HepG2 (cell line): ENCODE data around the gene CCDC148. TPM values are rescaled to one million over a fixed set of nuclear protein-coding genes. Genes with fewer than 3 reads are reported as not detected.
A peak's percentile ranks its signal among the peaks of the same experiment; 100 is the strongest.

Source experiments
- ATRX ChIP-seq: sonication (generic); formaldehyde crosslinking; IDR thresholded peaks from 2 replicates; pipeline ENCODE4 v1.4.0; 2020; ENCODE audit warnings: missing genetic modification reagents, borderline replicate concordance
- CREB1 ChIP-seq, 2 experiments: fragments of 450-650 bp in 1 of 2; IDR thresholded peaks; 2 replicates each; pipeline ENCODE4 v1.6.1; 2016 to 2017; ENCODE audit warnings: control low read depth in 1 of 2, mild to moderate bottlenecking in 1 of 2, missing compliant biosample characterization in 1 of 2, missing genetic modification characterization in 1 of 2
- CSRNP2 ChIP-seq: sonication (generic); formaldehyde crosslinking; conservative IDR thresholded peaks from 2 replicates; pipeline ENCODE4 v1.8.0; 2022; ENCODE audit warnings: low read depth, missing genetic modification reagents
- ELK4 ChIP-seq: sonication (generic); formaldehyde crosslinking; IDR thresholded peaks from 2 replicates; pipeline ENCODE4 v1.9.0; 2021; ENCODE audit warnings: missing genetic modification reagents, borderline replicate concordance
- ETV5 ChIP-seq: IDR thresholded peaks from 2 replicates; pipeline ENCODE4 v1.6.1; 2018; ENCODE audit warnings: missing biosample characterization, missing genetic modification reagents, inconsistent platforms, borderline replicate concordance
- GATAD2A ChIP-seq: IDR thresholded peaks from 2 replicates; pipeline ENCODE4 v1.6.1; 2016
- HHEX ChIP-seq: IDR thresholded peaks from 2 replicates; pipeline ENCODE4 v1.6.1; 2016; ENCODE audit warnings: control low read depth
- MZF1 ChIP-seq: sonication (generic); formaldehyde crosslinking; IDR thresholded peaks from 2 replicates; pipeline ENCODE4 v1.8.1; 2023; ENCODE audit warnings: mild to moderate bottlenecking, missing genetic modification reagents, borderline replicate concordance
- RBFOX2 ChIP-seq: fragments of 200-400 bp; formaldehyde crosslinking; IDR thresholded peaks from 2 replicates; pipeline ENCODE4 v1.6.1; 2017; ENCODE audit warnings: low read depth, mild to moderate bottlenecking, low read length
- SMARCC2 ChIP-seq: fragments of 450-650 bp; IDR thresholded peaks from 2 replicates; pipeline ENCODE4 v1.6.1; 2017; ENCODE audit warnings: antibody characterized with exemption, mild to moderate bottlenecking
- SRF ChIP-seq: IDR thresholded peaks from 2 replicates; pipeline ENCODE4 v1.6.1; 2011; ENCODE audit warnings: mild to moderate bottlenecking, low read depth, low read length, moderate library complexity
- TOE1 ChIP-seq: sonication (generic); formaldehyde crosslinking; IDR thresholded peaks from 2 replicates; pipeline ENCODE4 v1.4.0; 2020; ENCODE audit warnings: mild to moderate bottlenecking, missing genetic modification reagents
- ZC3H4 ChIP-seq: sonication (generic); formaldehyde crosslinking; IDR thresholded peaks from 2 replicates; pipeline ENCODE4 v1.4.0; 2020; ENCODE audit warnings: missing genetic modification reagents, borderline replicate concordance
- ZNF329 ChIP-seq: sonication (generic); formaldehyde crosslinking; IDR thresholded peaks from 2 replicates; pipeline ENCODE4 v1.9.0; 2021; ENCODE audit warnings: low read depth, mild to moderate bottlenecking, missing genetic modification reagents
- ZNF407 ChIP-seq: sonication (generic); formaldehyde crosslinking; IDR thresholded peaks from one replicate; pipeline ENCODE4 v1.5.1; 2020; ENCODE audit warnings: mild to moderate bottlenecking, missing genetic modification reagents; ENCODE audit errors: not compliant biosample characterization
- ZNF550 ChIP-seq: sonication (generic); formaldehyde crosslinking; IDR thresholded peaks from 2 replicates; pipeline ENCODE4 v1.4.0; 2020; ENCODE audit warnings: mild to moderate bottlenecking, missing genetic modification reagents, borderline replicate concordance
- ZNF792 ChIP-seq: IDR thresholded peaks from 2 replicates; pipeline ENCODE4 v1.6.1; 2016
- ZXDC ChIP-seq: sonication (generic); formaldehyde crosslinking; IDR thresholded peaks from 2 replicates; pipeline ENCODE4 v1.5.0; 2020; ENCODE audit warnings: mild to moderate bottlenecking, missing genetic modification reagents
- polyA plus RNA-seq, 8 experiments: library from polyadenylated mRNA; depleted of rRNA in 3 of 8; stranded (reverse) in 7 of 8; unstranded in 1 of 8; fragments of >200 nt; fragmentation: Illumina TruSeq in 4 of 8; extraction: Trizol in 4 of 8; gene quantifications; 2 replicates each; pipeline versions ENCODE4 v1.2.1 to v1.2.3, GENCODE V29; 2011 to 2016; ENCODE audit warnings: low read depth in 4 of 8, missing spikeins in 1 of 8, mixed read lengths in 1 of 8; ENCODE audit not compliant: insufficient read depth in 1 of 8
- total RNA-seq, 5 experiments: library from RNA; depleted of rRNA; stranded (reverse); fragments of >200 nt; fragmentation: Illumina TruSeq; extraction: Trizol; gene quantifications; 2 replicates each; pipeline ENCODE4 v1.2.3, GENCODE V29; 2016; ENCODE audit warnings: low read depth in 1 of 5

CCDC148 gene
- total and polyA plus RNA-seq, 2 of the 13 experiments (the other 11 are each of a cell fraction or from before 2014, with no cell fraction given), result 0.30 to 0.49 TPM

- no peak for TF ChIP-seq ZXDC (CRISPR knock-in tag)
- no peak for TF ChIP-seq ZNF407
- TF ChIP-seq CSRNP2 (CRISPR knock-in tag), result no peak
- TF ChIP-seq SMARCC2, result no peak
- TF ChIP-seq ELK4 (CRISPR knock-in tag), result no peak
- peak; percentile 70; the same call in 1 of the 2 replicates for TF ChIP-seq ETV5 (CRISPR knock-in tag)
- TF ChIP-seq GATAD2A (CRISPR knock-in tag), result peak; percentile 82
- TF ChIP-seq SRF, result no peak
- TF ChIP-seq HHEX (CRISPR knock-in tag), result peak; percentile 97
- TF ChIP-seq ZC3H4 (CRISPR knock-in tag), result no peak
- no peak for TF ChIP-seq RBFOX2
- no peak for TF ChIP-seq ZNF550
- no peak for TF ChIP-seq MZF1 (CRISPR knock-in tag)
- no peak for TF ChIP-seq ATRX (CRISPR knock-in tag)
- TF ChIP-seq ZNF329, result no peak
- TF ChIP-seq TOE1, result no peak
- TF ChIP-seq CREB1 (IDR thresholded peaks at IDR 0.05), result no peak
- TF ChIP-seq CREB1 (CRISPR knock-in tag; IDR thresholded peaks at IDR 0.05), result no peak
- TF ChIP-seq ZNF792 (CRISPR knock-in tag), result peak; percentile 72; the same call in 1 of the 2 replicates
These were observed 224.1 kb downstream of the CCDC148 start (continued) for GRCh38 chr2:158232476-158232875.
